ENCODE results near the gene KRT81.

DNA sequence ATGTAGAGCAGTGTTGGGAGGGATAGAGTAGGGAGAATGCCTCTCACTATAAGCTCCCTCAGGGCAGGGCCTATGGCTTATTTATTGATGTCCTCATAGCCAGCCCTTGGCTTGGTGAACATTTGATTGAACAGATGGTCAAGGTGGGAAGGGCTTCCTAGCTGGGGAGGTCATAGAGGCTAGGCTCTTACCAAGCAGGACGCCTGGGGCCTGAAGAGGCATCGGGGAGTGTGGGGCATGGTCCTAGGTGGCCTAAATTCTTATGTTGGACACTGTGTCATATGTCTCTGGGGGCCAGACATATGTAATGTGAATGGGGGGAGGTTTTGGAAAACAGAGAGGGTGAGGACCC lies 34.8 kb downstream of the KRT81 start:
- TF ChIP-seq, protein P1, sequence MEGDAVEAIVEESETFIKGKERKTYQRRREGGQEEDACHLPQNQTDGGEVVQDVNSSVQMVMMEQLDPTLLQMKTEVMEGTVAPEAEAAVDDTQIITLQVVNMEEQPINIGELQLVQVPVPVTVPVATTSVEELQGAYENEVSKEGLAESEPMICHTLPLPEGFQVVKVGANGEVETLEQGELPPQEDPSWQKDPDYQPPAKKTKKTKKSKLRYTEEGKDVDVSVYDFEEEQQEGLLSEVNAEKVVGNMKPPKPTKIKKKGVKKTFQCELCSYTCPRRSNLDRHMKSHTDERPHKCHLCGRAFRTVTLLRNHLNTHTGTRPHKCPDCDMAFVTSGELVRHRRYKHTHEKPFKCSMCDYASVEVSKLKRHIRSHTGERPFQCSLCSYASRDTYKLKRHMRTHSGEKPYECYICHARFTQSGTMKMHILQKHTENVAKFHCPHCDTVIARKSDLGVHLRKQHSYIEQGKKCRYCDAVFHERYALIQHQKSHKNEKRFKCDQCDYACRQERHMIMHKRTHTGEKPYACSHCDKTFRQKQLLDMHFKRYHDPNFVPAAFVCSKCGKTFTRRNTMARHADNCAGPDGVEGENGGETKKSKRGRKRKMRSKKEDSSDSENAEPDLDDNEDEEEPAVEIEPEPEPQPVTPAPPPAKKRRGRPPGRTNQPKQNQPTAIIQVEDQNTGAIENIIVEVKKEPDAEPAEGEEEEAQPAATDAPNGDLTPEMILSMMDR (conservative IDR thresholded peaks at IDR 0.05), result no peak
- no peak for TF ChIP-seq ZFX (IDR thresholded peaks at IDR 0.05)

Measured in C4-2B (cell line).